H1 (cell line): ENCODE measurements around the gene BBC3.

ENCODE experiments used
- POLR2A ChIP-seq, 2 experiments: IDR thresholded peaks; 1 replicate in 1 of 2; 2 replicates in 1 of 2; pipeline ENCODE4 v1.6.1; 2011; ENCODE audit warnings: low read depth in 2 of 2, low read length in 2 of 2, mild to moderate bottlenecking in 2 of 2; ENCODE audit errors: control extremely low read depth in 1 of 2
- RFX5 ChIP-seq: IDR thresholded peaks from 2 replicates; pipeline ENCODE4 v1.6.1; 2011; ENCODE audit warnings: low read depth, low read length, improper control_type of control experiment, borderline replicate concordance
- SIN3A ChIP-seq, 2 experiments: IDR thresholded peaks in 1 of 2; conservative IDR thresholded peaks in 1 of 2; 2 replicates each; pipeline ENCODE4 v1.6.1; 2011 to 2012; ENCODE audit warnings: low read length in 2 of 2, improper control_type of control experiment in 1 of 2, low read depth in 1 of 2, mild to moderate bottlenecking in 1 of 2
- SIX5 ChIP-seq: IDR thresholded peaks from 2 replicates; pipeline ENCODE4 v1.6.1; 2011; ENCODE audit warnings: mild to moderate bottlenecking, low read depth, low read length
- TAF1 ChIP-seq: IDR thresholded peaks from 2 replicates; pipeline ENCODE4 v1.6.1; 2011; ENCODE audit warnings: mild to moderate bottlenecking, low read depth, low read length
- TF ChIP-seq, protein P1 (sequence below), 3 experiments: IDR thresholded peaks; 1 replicate in 2 of 3; 2 replicates in 1 of 3; pipeline versions ENCODE4 v1.5.1 to v1.6.1; 2011; ENCODE audit warnings: low read length in 3 of 3, mild to moderate bottlenecking in 3 of 3, inconsistent platforms in 2 of 3, low read depth in 1 of 3, moderate library complexity in 1 of 3; ENCODE audit not compliant: insufficient read depth in 1 of 3; ENCODE audit errors: control extremely low read depth in 1 of 3
- TF ChIP-seq, protein P2 (sequence below): IDR thresholded peaks from 2 replicates; pipeline ENCODE4 v1.6.1; 2012; ENCODE audit warnings: low read length, inconsistent platforms
- TF ChIP-seq, protein P3 (sequence below): IDR thresholded peaks from 2 replicates; pipeline ENCODE4 v1.6.1; 2012; ENCODE audit warnings: inconsistent platforms

GRCh38 chr19:47247308-47247990 is 16.4 kb upstream of the BBC3 start:
- TF ChIP-seq RFX5: no peak
- TF ChIP-seq, protein P1, sequence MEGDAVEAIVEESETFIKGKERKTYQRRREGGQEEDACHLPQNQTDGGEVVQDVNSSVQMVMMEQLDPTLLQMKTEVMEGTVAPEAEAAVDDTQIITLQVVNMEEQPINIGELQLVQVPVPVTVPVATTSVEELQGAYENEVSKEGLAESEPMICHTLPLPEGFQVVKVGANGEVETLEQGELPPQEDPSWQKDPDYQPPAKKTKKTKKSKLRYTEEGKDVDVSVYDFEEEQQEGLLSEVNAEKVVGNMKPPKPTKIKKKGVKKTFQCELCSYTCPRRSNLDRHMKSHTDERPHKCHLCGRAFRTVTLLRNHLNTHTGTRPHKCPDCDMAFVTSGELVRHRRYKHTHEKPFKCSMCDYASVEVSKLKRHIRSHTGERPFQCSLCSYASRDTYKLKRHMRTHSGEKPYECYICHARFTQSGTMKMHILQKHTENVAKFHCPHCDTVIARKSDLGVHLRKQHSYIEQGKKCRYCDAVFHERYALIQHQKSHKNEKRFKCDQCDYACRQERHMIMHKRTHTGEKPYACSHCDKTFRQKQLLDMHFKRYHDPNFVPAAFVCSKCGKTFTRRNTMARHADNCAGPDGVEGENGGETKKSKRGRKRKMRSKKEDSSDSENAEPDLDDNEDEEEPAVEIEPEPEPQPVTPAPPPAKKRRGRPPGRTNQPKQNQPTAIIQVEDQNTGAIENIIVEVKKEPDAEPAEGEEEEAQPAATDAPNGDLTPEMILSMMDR (IDR thresholded peaks at IDR 0.05; ENCODE audit: control extremely low read depth in 1 of 3, insufficient read depth in 1 of 3, low read depth in 1 of 3, low read length in 3 of 3): peak; percentile 76 to 92 (median 88)
- no peak for TF ChIP-seq POLR2A (IDR thresholded peaks at IDR 0.05; ENCODE audit: control extremely low read depth in 1 of 2, low read depth in 2 of 2, low read length in 2 of 2)
- TF ChIP-seq, protein P2, sequence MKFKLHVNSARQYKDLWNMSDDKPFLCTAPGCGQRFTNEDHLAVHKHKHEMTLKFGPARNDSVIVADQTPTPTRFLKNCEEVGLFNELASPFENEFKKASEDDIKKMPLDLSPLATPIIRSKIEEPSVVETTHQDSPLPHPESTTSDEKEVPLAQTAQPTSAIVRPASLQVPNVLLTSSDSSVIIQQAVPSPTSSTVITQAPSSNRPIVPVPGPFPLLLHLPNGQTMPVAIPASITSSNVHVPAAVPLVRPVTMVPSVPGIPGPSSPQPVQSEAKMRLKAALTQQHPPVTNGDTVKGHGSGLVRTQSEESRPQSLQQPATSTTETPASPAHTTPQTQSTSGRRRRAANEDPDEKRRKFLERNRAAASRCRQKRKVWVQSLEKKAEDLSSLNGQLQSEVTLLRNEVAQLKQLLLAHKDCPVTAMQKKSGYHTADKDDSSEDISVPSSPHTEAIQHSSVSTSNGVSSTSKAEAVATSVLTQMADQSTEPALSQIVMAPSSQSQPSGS: no peak
- TF ChIP-seq TAF1: no peak
- no peak for TF ChIP-seq SIX5
- no peak for TF ChIP-seq SIN3A (conservative IDR thresholded peaks at IDR 0.05 in 1 of 2, IDR thresholded peaks at IDR 0.05 in 1 of 2; ENCODE audit: low read depth in 1 of 2, low read length in 2 of 2)
- TF ChIP-seq, protein P3, sequence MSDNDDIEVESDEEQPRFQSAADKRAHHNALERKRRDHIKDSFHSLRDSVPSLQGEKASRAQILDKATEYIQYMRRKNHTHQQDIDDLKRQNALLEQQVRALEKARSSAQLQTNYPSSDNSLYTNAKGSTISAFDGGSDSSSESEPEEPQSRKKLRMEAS: peak; percentile 57
